SK-N-SH treated with all-trans-retinoic acid at 6 μM for 48 hours (cell line): ENCODE measurements around the gene C1R.
"Not testable (repeated sequence)": the region's sequence is repeated elsewhere in the genome, so short reads cannot be mapped to it uniquely, and the experiment has no call there.

ENCODE experiments used
- ATAC-seq: fragments of 200-7000 bp; cut with Tn5 transposase; 3 replicates; pipeline ENCODE4 v1.9.1; 2020; ENCODE audit warnings: mild to moderate bottlenecking, moderate library complexity
- ARNTL ChIP-seq: fragments of 450-650 bp; formaldehyde crosslinking; IDR thresholded peaks from 2 replicates; pipeline ENCODE4 v1.5.0; 2020; ENCODE audit warnings: low read depth, mild to moderate bottlenecking, moderate library complexity, borderline replicate concordance
- BACH2 ChIP-seq: fragments of 250-450 bp; sonication (Bioruptor Pico); IDR thresholded peaks from 2 replicates; pipeline ENCODE4 v1.9.0; 2021; ENCODE audit warnings: mild to moderate bottlenecking, borderline replicate concordance
- CREB5 ChIP-seq: fragments of 250-450 bp; sonication (Bioruptor Pico); IDR thresholded peaks from 2 replicates; pipeline ENCODE4 v1.5.1; 2020; ENCODE audit warnings: low read depth, mild to moderate bottlenecking, moderate library complexity
- CSDC2 ChIP-seq: fragments of 250-450 bp; sonication (Bioruptor Pico); IDR thresholded peaks from 2 replicates; pipeline ENCODE4 v1.5.0; 2020; ENCODE audit warnings: mild to moderate bottlenecking, moderate library complexity
- CSRNP3 ChIP-seq: fragments of 250-450 bp; sonication (Bioruptor Pico); IDR thresholded peaks from 2 replicates; pipeline ENCODE4 v1.5.1; 2021; ENCODE audit warnings: mild to moderate bottlenecking, moderate library complexity
- GLIS3 ChIP-seq: fragments of 250-450 bp; sonication (Bioruptor Pico); IDR thresholded peaks from 2 replicates; pipeline ENCODE4 v1.5.0; 2020; ENCODE audit warnings: mild to moderate bottlenecking, moderate library complexity
- ISL1 ChIP-seq: fragments of 250-450 bp; sonication (Bioruptor Pico); IDR thresholded peaks from 2 replicates; pipeline ENCODE4 v2.1.2; 2022; ENCODE audit warnings: mild to moderate bottlenecking, moderate library complexity
- OSR1 ChIP-seq: fragments of 250-450 bp; sonication (Bioruptor Pico); IDR thresholded peaks from 2 replicates; pipeline ENCODE4 v1.8.0; 2022; ENCODE audit warnings: moderate library complexity, mild to moderate bottlenecking, inconsistent platforms
- PATZ1 ChIP-seq: fragments of 250-450 bp; sonication (Bioruptor Pico); IDR thresholded peaks from 2 replicates; pipeline ENCODE4 v1.8.0; 2020; ENCODE audit warnings: mild to moderate bottlenecking, moderate library complexity, borderline replicate concordance
- PPARA ChIP-seq: fragments of 250-450 bp; sonication (Bioruptor Pico); IDR thresholded peaks from 2 replicates; pipeline ENCODE4 v1.5.0; 2020; ENCODE audit warnings: mild to moderate bottlenecking, borderline replicate concordance
- RARB ChIP-seq: fragments of 250-450 bp; sonication (Bioruptor Pico); IDR thresholded peaks from 2 replicates; pipeline ENCODE4 v1.8.0; 2021; ENCODE audit warnings: mild to moderate bottlenecking, moderate library complexity
- SNAI2 ChIP-seq: fragments of 250-450 bp; sonication (Bioruptor Pico); IDR thresholded peaks from 2 replicates; pipeline ENCODE4 v1.5.0; 2020; ENCODE audit warnings: mild to moderate bottlenecking, moderate library complexity
- TOX ChIP-seq: fragments of 250-450 bp; sonication (Bioruptor Pico); IDR thresholded peaks from 2 replicates; pipeline ENCODE4 v1.8.0; 2021; ENCODE audit warnings: mild to moderate bottlenecking, moderate library complexity, borderline replicate concordance
- ZC3H10 ChIP-seq: fragments of 250-450 bp; sonication (Bioruptor Pico); IDR thresholded peaks from 2 replicates; pipeline ENCODE4 v1.5.1; 2021; ENCODE audit warnings: mild to moderate bottlenecking, moderate library complexity
- ZFP3 ChIP-seq: fragments of 250-450 bp; sonication (Bioruptor Pico); IDR thresholded peaks from 2 replicates; pipeline ENCODE4 v1.5.0; 2020; ENCODE audit warnings: mild to moderate bottlenecking, moderate library complexity
- ZFP30 ChIP-seq: fragments of 450-650 bp; formaldehyde crosslinking; IDR thresholded peaks from 2 replicates; pipeline ENCODE4 v1.5.0; 2022; ENCODE audit warnings: mild to moderate bottlenecking, moderate library complexity
- ZNF565 ChIP-seq: fragments of 450-650 bp; formaldehyde crosslinking; conservative IDR thresholded peaks from 2 replicates; pipeline ENCODE4 v1.5.0; 2020; ENCODE audit warnings: low read depth, mild to moderate bottlenecking, moderate library complexity
- ZNF8 ChIP-seq: fragments of 450-650 bp; formaldehyde crosslinking; IDR thresholded peaks from 2 replicates; pipeline ENCODE4 v1.5.0; 2020; ENCODE audit warnings: mild to moderate bottlenecking, moderate library complexity
- TF ChIP-seq, protein P1 (sequence below): fragments of 250-450 bp; sonication (Bioruptor Pico); IDR thresholded peaks from 2 replicates; pipeline ENCODE4 v1.5.0; 2020; ENCODE audit warnings: mild to moderate bottlenecking, moderate library complexity

C1R gene

GRCh38 chr12:7042842-7043241 lies 49.4 kb downstream of the C1R start (continued):
- TF ChIP-seq CSRNP3: no peak
- TF ChIP-seq ZNF8 (CRISPR knock-in tag): no peak

DNA sequence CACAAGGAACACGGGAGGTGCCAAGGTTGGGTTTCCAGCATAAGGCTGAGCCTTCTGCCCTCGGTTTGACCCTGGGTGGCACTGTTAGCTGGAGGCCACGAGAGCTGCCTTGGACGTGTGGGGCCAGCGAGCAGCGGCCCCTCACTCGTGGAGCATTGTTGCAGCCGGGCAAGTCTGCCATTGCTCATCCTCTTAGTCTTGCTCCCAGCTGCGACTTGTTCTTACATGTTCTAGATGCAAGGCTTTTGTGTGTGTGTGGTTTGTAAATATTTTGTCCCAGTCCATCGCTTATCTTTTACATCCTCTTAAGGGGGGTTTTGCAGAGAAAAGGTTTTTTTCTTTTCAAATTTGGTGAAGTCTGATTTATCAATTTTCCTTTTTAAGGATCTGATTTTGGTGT lies 52.8 kb downstream of the C1R start:
- no peak for ATAC-seq
- TF ChIP-seq ZC3H10 (CRISPR knock-in tag): no peak
- TF ChIP-seq PATZ1: no peak
- no peak for TF ChIP-seq ZNF565 (CRISPR knock-in tag)
- no peak for TF ChIP-seq ZFP30
- no peak for TF ChIP-seq ISL1 (CRISPR knock-in tag)
- no peak for TF ChIP-seq TOX (CRISPR knock-in tag)
- no peak for TF ChIP-seq OSR1 (CRISPR knock-in tag)
- TF ChIP-seq CREB5 (CRISPR knock-in tag): no peak
- no peak for TF ChIP-seq ZNF8 (CRISPR knock-in tag)
- TF ChIP-seq PPARA (CRISPR knock-in tag): no peak
- TF ChIP-seq GLIS3 (CRISPR knock-in tag): no peak
- TF ChIP-seq SNAI2 (CRISPR knock-in tag): no peak

DNA sequence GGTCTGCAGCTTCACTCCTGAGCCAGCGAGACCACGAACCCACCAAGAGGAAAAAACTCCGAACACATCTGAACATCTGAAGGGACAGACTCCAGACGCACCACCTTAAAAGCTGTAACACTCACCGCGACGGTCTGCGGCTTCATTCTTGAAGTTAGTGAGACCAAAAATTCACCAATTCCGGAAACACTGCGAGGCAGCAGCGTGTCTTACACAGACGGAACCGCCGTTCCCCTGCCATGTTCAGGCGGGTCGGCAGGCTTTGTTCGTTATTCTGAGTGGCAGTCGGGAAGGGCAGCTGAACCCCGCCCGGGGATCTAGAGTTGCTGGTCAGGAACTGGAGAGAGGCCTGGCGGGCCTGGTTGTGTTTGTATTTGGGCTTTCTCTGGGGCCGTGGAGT lies 53.7 kb downstream of the C1R start:
- TF ChIP-seq RARB (CRISPR knock-in tag) (no peak), ISL1 (CRISPR knock-in tag) (no peak), PPARA (CRISPR knock-in tag) (no peak), PATZ1 (no peak), ZFP3 (CRISPR knock-in tag) (no peak), ZNF8 (CRISPR knock-in tag) (no peak), GLIS3 (CRISPR knock-in tag) (no peak), ZFP30 (no peak), SNAI2 (CRISPR knock-in tag) (no peak), CSDC2 (CRISPR knock-in tag) (no peak)
- ATAC-seq: no peak

- not testable (repeated sequence) for ATAC-seq
Measured at GRCh38 chr12:7037411-7037810, 54.8 kb downstream of the C1R start.

- no peak for ATAC-seq
- no peak for TF ChIP-seq GLIS3 (CRISPR knock-in tag)
- TF ChIP-seq, protein P1, sequence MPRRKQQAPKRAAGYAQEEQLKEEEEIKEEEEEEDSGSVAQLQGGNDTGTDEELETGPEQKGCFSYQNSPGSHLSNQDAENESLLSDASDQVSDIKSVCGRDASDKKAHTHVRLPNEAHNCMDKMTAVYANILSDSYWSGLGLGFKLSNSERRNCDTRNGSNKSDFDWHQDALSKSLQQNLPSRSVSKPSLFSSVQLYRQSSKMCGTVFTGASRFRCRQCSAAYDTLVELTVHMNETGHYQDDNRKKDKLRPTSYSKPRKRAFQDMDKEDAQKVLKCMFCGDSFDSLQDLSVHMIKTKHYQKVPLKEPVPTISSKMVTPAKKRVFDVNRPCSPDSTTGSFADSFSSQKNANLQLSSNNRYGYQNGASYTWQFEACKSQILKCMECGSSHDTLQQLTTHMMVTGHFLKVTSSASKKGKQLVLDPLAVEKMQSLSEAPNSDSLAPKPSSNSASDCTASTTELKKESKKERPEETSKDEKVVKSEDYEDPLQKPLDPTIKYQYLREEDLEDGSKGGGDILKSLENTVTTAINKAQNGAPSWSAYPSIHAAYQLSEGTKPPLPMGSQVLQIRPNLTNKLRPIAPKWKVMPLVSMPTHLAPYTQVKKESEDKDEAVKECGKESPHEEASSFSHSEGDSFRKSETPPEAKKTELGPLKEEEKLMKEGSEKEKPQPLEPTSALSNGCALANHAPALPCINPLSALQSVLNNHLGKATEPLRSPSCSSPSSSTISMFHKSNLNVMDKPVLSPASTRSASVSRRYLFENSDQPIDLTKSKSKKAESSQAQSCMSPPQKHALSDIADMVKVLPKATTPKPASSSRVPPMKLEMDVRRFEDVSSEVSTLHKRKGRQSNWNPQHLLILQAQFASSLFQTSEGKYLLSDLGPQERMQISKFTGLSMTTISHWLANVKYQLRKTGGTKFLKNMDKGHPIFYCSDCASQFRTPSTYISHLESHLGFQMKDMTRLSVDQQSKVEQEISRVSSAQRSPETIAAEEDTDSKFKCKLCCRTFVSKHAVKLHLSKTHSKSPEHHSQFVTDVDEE: no peak
- no peak for TF ChIP-seq ARNTL (CRISPR knock-in tag)
- no peak for TF ChIP-seq BACH2
Measured at GRCh38 chr12:7035463-7035862, 56.8 kb downstream of the C1R start.
